HG03565 (cell line): Measurements from ENCODE around the gene PTTG1IP.
"Not testable (repeated sequence)": the region's sequence is repeated elsewhere in the genome, so short reads cannot be mapped to it uniquely, and the experiment has no call there.

Experiments used
- ATAC-seq: cut with Tn5 transposase; IDR thresholded peaks from one replicate; pipeline ENCODE4 v1.9.1; 2021; ENCODE audit warnings: mild to moderate bottlenecking, moderate library complexity; ENCODE audit not compliant: unreplicated experiment

The PTTG1IP gene, protein sequence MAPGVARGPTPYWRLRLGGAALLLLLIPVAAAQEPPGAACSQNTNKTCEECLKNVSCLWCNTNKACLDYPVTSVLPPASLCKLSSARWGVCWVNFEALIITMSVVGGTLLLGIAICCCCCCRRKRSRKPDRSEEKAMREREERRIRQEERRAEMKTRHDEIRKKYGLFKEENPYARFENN

DNA sequence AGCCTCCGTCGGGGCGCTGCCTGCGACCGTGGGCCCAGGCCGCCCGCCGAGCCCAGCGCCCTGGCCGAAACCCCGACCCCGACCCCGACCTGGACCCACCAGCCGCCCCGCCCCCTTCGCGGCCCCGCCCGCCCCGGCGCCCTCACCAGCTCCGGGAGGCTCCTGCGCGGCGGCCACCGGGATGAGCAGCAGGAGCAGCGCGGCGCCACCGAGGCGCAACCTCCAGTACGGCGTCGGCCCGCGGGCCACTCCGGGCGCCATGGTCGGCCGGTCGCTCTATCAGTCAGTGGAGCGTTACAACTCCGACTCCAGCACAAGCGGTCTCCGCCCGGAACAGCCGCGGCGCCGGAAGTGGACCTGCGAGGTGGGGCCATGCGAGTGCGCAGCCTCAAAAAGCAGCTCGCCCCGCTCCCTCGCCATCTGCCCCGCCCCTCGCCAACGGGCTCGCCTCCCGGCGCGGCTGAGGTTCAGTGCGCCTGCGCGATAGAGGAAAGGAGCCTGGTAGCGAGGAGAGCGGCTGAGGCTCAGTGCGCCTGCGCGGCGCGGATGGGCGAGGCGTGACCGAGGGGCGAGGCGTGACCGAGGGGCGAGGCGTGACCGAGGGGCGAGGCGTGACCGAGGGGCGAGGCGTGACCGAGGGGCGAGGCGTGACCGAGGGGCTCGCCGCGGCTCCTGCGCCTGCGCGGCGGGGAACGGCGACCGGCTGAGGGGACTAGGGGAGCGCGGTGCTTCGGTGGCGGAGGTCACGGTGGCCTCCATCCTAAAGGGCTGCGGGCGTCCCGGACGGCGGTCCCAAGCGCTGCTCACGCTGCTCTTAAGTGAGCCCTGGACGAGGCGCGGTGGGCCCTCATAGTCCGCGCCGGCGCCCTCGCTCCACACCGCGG is at the start of gene PTTG1IP:
TSS of gene PTTG1IP (minus strand) at position 335 of the 884 bp plus-strand sequence. CDS start at position 261, 74 bp downstream.
- ATAC-seq, result peak; percentile 57

DNA sequence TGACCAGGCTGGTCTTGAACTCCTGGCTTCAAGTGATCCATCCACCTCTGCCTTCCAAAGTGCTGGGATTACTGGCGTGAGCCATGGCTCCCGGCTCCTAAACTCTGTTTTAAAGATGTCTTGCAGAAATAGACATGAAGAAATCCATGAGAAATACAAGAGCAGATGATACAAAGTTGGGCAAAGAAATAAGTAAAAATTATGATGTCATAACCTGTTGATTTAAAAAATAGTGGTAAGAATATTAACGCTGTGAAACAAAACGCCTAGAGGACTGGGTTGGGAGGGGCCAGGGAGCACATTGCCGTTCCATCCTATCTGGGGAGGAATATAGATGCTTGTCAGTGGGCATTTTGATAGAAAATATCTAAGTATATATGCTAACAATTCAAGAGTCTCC is 48.4 kb upstream of the PTTG1IP start:
- ATAC-seq, result no peak

DNA sequence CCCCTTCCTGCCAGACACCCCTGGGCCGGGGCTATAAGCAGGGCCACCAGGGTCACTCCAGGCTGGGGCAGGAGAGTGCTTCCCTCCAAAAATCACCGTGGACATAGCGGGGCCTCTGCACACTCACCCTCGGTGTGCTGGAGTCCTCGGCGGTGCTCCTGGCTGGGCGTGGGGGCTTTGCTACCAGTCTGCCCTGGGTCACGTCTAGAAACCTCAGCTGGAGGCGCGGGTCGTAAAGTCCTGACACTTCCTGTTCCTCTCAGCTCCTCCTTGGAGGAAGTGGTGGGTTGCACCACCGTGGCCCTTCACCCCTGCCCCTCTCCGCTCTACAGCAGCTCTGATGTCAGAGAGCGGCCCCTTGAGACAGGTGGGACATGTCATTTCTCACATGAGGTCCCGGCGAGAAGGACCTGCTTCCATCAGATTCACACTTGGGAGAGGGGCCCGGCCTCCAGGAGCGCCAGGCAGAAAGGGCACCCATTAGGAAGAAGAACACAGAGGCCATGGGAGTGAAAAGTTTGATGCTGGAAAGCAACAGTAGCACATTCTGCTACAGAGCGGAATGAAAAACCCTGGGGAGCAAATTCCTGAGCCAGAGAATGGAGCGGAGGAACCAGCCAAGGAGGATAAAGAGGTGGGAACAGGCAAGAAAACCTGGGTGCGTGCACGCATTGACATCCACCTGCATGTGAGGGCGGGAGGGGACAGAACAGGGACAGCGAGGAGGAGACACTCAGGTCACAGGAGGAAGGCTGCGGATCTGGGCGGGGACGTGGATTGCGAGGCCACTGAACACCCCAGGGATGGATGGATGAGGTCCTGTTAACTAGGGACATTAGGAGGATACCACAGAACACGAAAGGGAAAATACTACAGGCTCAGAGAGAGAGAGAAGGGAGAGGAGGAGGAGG is 47.5 kb upstream of the PTTG1IP start, which contains the start of gene ITGB2:
TSS of gene ITGB2 (minus strand) at position 206 of the 911 bp plus-strand sequence. CDS start 10,117 bp downstream, outside the sequence.
- ATAC-seq, result no peak

DNA sequence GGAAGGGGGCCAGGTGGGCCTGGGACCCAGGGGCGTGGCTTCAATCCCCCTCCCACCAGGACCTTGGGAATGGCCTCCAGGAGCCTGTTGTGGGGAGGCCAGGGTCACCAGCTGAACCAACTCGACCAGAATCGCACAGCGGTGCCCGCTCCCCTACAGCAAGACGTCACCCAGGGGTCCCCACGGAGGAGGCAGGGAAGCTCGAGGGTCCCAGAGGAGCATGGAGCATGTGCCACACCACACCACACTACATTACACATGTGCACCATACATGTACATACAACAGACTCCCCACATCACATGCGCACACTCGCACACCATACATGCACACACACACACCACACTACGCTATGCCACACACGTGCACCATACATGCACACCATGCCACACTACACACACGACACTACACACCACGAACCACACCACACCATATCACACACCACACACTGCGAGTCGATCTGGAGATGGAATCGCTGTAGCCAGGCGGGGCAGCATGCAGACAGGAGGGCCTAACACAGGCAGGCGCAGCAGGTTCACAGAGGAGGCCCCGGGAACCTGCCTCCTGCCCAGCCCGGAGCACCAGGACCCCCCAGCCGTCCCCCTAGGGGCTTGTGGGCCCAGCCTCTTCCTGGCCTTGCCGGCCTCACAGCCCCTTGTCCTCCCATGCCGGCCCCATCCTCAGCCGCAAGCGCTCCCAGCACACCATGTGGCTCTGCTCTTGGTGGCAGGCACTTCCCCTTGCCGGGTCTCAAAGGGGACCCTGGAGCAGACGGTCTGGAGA is 46.6 kb upstream of the PTTG1IP start:
- ATAC-seq, result no peak

DNA sequence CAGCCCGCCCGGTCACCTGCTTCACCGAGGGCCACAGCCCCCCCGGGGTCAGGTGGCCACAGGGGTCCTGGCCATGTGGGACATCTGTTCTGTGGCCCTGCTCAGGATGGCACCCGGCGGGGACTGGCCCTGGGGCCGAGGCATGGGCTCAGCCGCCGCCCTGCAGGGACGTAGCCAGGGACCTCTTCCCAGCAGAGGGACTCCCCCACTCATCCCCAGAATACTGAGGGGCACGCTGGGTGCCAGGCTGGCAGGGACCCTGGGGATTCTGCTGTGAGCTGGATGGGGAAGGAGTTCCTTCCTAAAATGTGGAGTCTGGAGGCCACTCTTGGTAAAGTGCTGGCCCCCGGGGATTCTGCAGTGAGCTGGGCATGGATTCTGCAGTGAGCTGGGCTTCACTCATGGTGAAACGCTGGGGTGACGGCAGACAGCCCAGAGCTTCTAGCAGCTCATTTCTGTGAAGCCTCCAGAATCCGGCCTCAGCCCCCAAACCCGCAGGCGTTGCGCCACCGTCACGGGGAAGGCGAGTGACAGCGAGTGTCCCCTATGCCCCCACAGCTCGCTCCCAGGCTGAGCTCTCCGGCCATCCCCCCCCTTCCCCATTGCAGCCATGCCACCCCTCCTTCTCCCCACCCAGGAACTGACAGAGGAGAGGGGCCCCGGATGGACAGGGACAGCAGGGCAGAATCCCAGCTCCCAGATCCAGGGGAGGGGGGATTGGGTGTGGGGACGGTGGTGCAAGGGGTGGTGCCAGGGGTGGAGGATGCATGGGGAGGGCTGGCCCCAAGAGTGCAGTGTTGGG is 45.8 kb upstream of the PTTG1IP start:
- ATAC-seq, result no peak

DNA sequence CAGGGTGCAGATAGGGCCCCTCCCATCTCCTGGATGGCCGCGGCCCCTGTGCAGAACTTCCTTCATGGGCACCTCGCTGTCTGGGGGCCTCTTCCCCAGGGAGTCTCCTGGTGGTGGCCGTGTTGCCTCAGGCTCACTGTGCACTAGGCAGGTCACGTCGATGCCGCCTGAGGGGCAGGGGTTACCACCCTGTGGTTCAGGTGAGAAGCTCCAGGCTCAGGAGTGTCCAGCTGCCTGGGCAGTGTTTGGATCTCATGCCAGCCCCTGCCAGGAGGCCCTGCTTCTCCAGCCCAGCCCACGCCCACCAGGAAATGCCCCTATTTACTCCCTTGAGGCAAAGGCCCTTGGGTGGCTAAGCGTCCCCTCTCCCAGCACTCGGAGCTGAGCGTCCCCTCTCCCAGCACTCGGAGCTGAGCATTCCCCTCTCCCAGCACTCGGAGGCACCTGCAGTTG is 45.1 kb upstream of the PTTG1IP start:
- ATAC-seq, result no peak

DNA sequence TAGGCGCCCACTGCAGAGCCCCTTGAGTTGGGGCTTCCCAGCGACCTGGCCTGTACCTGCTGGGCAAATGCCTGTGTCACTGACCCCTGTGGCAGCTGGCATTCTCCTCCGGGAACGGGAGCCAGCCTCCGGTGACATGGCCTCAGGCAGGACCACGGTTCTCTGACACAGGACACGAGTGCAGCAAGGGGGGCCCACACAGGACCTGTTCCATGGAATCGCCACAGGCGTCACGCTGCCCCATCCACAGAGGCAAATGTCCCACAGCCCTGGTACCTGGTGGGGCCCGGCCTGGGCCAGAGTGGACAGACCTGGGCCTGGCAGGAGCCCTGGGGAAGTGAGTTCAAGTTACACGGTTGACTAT is 44.6 kb upstream of the PTTG1IP start:
- ATAC-seq, result no peak

DNA sequence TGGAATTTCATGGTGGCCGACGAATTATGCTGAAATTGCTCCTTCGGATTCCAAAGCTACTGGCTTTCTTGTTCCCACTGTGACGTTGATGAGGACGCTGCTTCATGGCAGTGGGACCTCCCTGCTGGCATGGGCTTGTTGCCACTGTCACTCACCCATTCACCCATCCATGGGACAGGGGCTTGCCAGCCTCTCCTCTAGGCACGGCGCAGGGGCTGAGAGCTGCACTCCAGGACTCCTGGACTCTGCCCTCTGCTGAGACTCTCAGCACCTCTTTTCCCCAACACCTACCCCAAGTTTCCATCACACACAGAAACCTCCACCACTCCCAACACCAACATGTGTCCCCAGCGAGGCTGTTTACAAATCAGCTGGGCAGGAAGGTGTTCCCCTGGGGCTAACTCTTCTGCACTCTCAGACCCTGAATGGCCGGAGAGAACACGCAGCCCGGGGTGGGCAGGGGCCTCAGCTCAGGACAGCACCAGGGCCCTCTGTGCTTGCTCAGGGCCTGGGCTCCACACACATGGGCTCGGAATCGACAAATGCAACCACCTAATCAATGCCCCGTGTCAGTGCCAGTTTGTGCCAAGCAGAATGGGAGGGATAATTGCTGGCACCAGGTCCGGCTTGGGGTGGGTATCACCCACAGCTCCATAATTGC is 44.1 kb upstream of the PTTG1IP start:
- ATAC-seq, result no peak

DNA sequence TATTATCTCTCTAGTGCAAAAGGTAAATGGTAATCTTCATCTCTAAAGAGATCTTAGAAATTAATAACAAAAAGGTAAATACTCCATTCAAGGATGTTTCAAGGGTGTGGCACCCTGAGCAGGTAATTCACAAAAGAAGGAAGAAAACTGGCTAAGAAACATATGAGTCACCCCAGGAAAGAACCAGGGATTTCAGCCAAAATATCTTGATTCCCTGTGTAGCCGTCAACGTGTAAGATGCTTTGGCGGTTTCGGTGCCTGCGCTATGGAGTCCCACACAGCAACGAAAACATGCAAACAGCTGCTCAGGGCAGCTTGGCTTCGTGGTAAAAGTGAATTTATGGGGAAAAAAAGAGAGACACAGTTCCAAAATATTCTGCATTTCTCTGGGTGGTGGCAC is 43.5 kb upstream of the PTTG1IP start:
- ATAC-seq, result no peak

DNA sequence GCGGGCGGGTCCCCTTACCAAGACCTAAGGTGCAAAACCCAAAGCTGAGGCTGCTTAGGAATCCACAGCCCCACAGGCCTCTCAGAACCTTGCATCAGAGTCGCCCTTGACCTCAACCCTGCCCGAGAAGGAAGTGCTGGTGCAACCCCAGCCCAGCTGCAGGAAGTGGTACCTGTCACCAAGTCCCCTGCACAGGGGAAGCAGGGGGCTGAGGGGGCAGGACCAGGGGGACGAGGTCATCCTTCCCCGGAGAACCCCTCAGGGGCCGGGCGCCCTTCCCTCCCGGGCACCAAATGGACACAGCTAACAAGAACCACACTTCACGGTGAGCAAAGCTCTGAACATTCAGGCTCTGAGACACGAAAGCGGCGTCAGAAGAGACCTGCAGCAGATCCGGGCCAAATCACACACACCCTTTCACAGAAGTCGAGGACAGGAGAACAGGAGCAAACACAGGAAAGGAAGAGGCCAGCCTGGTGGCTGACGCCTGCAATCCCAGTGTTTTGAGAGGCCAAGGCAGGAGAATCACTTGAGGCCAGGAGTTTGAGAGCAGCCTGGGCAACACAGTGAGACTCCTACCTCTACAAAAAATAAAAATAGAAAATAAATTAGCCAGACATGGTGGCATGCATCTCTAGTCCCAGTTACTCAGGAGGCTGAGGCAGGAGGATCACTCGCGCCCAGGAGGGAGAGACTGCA is 40.8 kb upstream of the PTTG1IP start:
- no peak for ATAC-seq

DNA sequence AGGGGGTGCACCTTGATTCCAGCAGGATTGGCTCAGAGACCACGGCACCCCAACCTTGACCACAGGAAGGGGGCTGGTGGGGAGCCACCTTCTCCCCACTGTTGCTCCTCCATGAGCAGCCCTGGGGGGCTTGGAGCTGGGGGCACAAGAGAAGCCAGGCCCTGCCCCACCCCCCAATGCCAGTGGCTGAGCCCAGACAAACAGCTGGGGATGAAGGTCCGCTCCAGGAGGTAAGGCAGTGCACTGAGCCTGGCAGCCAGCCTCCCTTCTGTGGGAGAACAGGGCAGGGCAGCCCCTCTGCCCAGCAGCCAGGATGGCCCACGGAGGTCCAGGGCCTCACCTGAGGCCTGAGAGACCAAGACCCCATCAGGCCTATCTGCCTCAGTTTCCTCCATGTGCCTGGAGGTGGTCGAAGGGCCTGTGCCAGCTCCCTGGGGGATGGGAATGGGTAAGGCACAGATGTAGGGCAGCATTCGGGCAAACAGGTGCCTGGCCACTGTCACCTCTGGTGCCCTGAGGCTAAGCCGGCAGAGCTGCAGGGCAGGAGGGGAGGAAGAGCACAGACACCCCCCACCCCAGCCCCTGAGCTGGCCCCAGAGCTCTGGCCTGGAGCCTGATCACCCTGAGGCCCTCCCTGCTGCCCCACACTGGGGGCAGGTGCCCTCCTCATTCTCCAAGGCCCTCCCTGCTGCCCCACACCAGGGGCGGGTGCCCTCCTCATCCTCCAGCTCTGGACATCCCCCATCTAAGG is 40.1 kb upstream of the PTTG1IP start:
- no peak for ATAC-seq

DNA sequence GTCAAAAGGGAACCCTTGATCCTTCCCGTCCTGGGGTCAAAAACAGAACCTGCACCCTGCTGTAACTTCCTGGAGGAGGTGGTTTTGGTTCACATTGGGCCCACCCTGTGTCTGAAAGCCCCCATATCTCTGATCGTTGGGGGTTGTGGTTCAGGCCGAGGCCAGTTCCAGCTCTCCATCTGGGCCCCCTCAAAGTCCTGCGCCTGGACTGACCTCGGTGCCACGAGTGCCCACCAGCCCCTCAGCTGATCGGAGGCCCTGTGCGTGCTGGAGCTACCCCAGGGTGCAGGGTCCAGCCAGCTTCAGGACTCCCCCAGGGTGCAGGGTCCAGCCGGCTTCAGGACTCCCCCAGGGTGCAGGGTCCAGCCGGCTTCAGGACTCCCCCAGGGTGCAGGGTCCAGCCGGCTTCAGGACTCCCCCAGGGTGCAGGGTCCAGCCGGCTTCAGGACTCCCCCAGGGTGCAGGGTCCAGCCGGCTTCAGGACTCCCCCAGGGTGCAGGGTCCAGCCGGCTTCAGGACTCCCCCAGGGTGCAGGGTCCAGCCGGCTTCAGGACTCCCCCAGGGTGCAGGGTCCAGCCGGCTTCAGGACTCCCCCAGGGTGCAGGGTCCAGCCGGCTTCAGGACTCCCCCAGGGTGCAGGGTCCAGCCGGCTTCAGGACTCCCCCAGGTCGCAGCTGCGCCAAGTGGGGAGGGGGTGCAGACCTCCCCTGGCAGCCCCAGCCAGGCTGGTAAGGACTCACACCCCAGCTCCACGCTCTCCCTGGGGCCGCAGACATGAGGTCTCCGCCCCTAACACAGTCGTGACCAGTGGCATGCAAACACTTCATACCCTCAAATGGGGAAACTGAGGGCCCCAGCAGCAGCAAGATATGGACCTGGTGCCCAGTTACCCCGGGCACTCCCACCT is 39.3 kb upstream of the PTTG1IP start:
- not testable (repeated sequence) for ATAC-seq

DNA sequence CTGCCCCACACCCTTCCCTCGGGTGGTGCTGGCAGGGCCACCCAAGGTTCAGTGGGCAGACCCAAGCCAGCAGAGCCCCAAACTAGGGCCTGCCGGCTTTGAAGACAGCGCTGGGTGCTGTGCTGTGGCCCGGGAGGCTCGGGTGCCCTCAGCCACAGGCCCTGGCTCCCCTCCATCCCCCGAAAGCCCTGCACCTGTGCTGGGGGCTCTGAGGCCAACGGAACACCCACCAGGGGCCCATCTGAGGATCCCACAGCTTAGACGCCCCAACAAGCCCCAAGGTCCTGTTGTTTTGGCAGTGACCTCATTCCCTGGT is 38.6 kb upstream of the PTTG1IP start:
- no peak for ATAC-seq

DNA sequence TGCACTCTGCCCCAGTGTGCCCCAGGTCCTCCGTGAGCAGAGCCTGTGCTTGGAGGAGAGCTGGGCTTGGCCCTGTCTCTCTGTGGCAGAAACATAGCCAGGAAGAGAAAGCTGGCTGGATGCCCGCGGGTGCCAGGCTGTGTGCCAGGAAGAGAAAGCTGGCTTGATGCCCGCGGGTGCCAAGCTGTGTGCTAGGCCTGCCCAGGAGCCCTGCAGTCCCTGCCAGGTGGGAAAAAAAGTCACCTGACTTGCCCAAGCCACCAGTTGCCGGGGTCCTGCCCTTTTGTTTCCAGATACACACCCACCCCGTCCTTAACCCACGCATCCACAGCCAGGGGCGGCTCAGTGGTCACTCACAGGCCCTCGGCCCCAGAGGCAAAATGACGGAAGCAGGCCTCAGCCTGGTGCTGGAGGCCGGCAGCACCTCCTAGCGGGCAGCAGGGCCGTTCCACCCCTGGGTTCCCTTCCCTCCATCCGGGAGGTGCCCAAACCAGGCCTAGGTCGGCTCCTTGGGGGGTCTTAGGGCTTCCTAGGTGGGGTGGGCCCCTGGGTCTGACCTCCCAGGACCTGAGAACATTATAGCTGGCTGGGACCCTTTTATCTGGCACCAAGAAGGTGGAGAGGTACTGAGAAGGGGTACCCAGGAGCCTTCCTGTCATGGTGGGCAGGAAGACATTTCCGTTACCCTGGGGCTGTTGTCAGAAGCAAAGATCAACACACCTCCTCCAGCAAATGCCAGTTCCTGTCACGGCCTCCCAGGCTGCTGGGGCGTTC is 38.1 kb upstream of the PTTG1IP start:
- no peak for ATAC-seq

DNA sequence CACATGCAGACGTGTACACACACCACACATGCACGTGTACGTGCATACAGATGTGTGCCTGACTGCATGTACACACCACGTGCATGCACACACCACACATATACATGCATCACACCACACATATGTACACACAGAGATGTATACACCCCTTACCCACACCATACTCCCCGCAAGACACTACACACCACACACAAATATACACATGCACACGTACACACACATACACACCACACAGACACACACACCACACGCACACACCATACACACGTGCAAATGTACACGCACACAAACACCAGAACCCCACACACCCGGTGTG is 37.5 kb upstream of the PTTG1IP start:
- no peak for ATAC-seq
